ENCODE measurements around the gene PSMG3.
A peak's percentile ranks its signal among the peaks of the same experiment; 100 is the strongest.

The PSMG3 gene

GRCh38 chr7:1542841-1543747, 26.7 kb downstream of the PSMG3 start:
- no peaks in the 10 kb centered on the region for H3K36me3 ChIP-seq (ENCODE audit: insufficient read depth, low read length)
- no peak overlapping the region for H3K27ac ChIP-seq (ENCODE audit: low read depth, low read length)
- H2AFZ ChIP-seq (ENCODE audit: low read length, unreplicated experiment) = no peak overlapping the region
- H3K4me1 ChIP-seq (ENCODE audit: control insufficient read depth, insufficient read depth, low read length, unreplicated experiment) = peaks cover 9% of the 10 kb centered on the region
- no peak overlapping the region for H3K4me3 ChIP-seq (ENCODE audit: low read depth, low read length)
- H3K27me3 ChIP-seq (ENCODE audit: insufficient read depth, low read length) = no peaks in the 10 kb centered on the region
- peaks cover 12% of the 10 kb centered on the region for H3K79me2 ChIP-seq (ENCODE audit: control insufficient read depth, insufficient read depth, low read length, unreplicated experiment)

- Histone ChIP-seq H3K4me3 (ENCODE audit: low read depth, low read length) (no peak overlapping the region), H3K4me1 (ENCODE audit: control insufficient read depth, insufficient read depth, low read length, unreplicated experiment) (peaks cover 14% of the 10 kb centered on the region), H3K79me2 (ENCODE audit: control insufficient read depth, insufficient read depth, low read length, unreplicated experiment) (peaks cover 15% of the 10 kb centered on the region), H3K27ac (ENCODE audit: low read depth, low read length) (no peak overlapping the region), H2AFZ (ENCODE audit: low read length, unreplicated experiment) (no peak overlapping the region), H3K36me3 (ENCODE audit: insufficient read depth, low read length) (no peaks in the 10 kb centered on the region), H3K27me3 (ENCODE audit: insufficient read depth, low read length) (no peaks in the 10 kb centered on the region)
Measured at GRCh38 chr7:1542329-1542728, 27.5 kb downstream of the PSMG3 start.

GRCh38 chr7:1541431-1542162, 28.2 kb downstream of the PSMG3 start:
- H3K4me3 ChIP-seq (ENCODE audit: low read depth, low read length) = no peak overlapping the region
- peaks cover 19% of the 10 kb centered on the region for H3K79me2 ChIP-seq (ENCODE audit: control insufficient read depth, insufficient read depth, low read length, unreplicated experiment)
- H3K27me3 ChIP-seq (ENCODE audit: insufficient read depth, low read length) = no peaks in the 10 kb centered on the region
- peaks cover 19% of the 10 kb centered on the region for H3K4me1 ChIP-seq (ENCODE audit: control insufficient read depth, insufficient read depth, low read length, unreplicated experiment)
- no peaks in the 10 kb centered on the region for H3K36me3 ChIP-seq (ENCODE audit: insufficient read depth, low read length)
- H3K27ac ChIP-seq (ENCODE audit: low read depth, low read length) = no peak overlapping the region
- H2AFZ ChIP-seq (ENCODE audit: low read length, unreplicated experiment) = no peak overlapping the region

- Histone ChIP-seq H3K4me3 (ENCODE audit: low read depth, low read length) (no peak overlapping the region), H2AFZ (ENCODE audit: low read length, unreplicated experiment) (no peak overlapping the region), H3K27ac (ENCODE audit: low read depth, low read length) (no peak overlapping the region), H3K27me3 (ENCODE audit: insufficient read depth, low read length) (no peaks in the 10 kb centered on the region), H3K79me2 (ENCODE audit: control insufficient read depth, insufficient read depth, low read length, unreplicated experiment) (peaks cover 24% of the 10 kb centered on the region), H3K36me3 (ENCODE audit: insufficient read depth, low read length) (no peaks in the 10 kb centered on the region), H3K4me1 (ENCODE audit: control insufficient read depth, insufficient read depth, low read length, unreplicated experiment) (peaks cover 24% of the 10 kb centered on the region)
Measured at GRCh38 chr7:1540776-1541271, 29.0 kb downstream of the PSMG3 start.

GRCh38 chr7:1539882-1540775, 29.7 kb downstream of the PSMG3 start:
- Histone ChIP-seq H3K79me2 (ENCODE audit: control insufficient read depth, insufficient read depth, low read length, unreplicated experiment) (peaks cover 28% of the 10 kb centered on the region), H3K27ac (ENCODE audit: low read depth, low read length) (no peak overlapping the region), H3K36me3 (ENCODE audit: insufficient read depth, low read length) (no peaks in the 10 kb centered on the region), H2AFZ (ENCODE audit: low read length, unreplicated experiment) (no peak overlapping the region), H3K4me3 (ENCODE audit: low read depth, low read length) (no peak overlapping the region), H3K4me1 (ENCODE audit: control insufficient read depth, insufficient read depth, low read length, unreplicated experiment) (peaks cover 24% of the 10 kb centered on the region), H3K27me3 (ENCODE audit: insufficient read depth, low read length) (no peaks in the 10 kb centered on the region)

GRCh38 chr7:1539181-1539881, 30.5 kb downstream of the PSMG3 start:
- H3K36me3 ChIP-seq (ENCODE audit: insufficient read depth, low read length) = no peaks in the 10 kb centered on the region
- 0 out of 2 replicates have a peak overlapping the region, but pooled peaks have one; percentile 77 for H3K4me3 ChIP-seq (ENCODE audit: low read depth, low read length)
- peak overlapping the region; percentile 98; the same call in 1 of the 2 replicates for H3K27ac ChIP-seq (ENCODE audit: low read depth, low read length)
- H3K79me2 ChIP-seq (ENCODE audit: control insufficient read depth, insufficient read depth, low read length, unreplicated experiment) = peaks cover 31% of the 10 kb centered on the region
- peaks cover 27% of the 10 kb centered on the region for H3K4me1 ChIP-seq (ENCODE audit: control insufficient read depth, insufficient read depth, low read length, unreplicated experiment)
- no peaks in the 10 kb centered on the region for H3K27me3 ChIP-seq (ENCODE audit: insufficient read depth, low read length)
- no peak overlapping the region for H2AFZ ChIP-seq (ENCODE audit: low read length, unreplicated experiment)

GRCh38 chr7:1538544-1539180, 31.2 kb downstream of the PSMG3 start:
- Histone ChIP-seq H2AFZ (ENCODE audit: low read length, unreplicated experiment) (no peak overlapping the region), H3K4me1 (ENCODE audit: control insufficient read depth, insufficient read depth, low read length, unreplicated experiment) (peaks cover 32% of the 10 kb centered on the region), H3K4me3 (ENCODE audit: low read depth, low read length) (peak overlapping the region; percentile 77), H3K27me3 (ENCODE audit: insufficient read depth, low read length) (no peaks in the 10 kb centered on the region), H3K36me3 (ENCODE audit: insufficient read depth, low read length) (no peaks in the 10 kb centered on the region), H3K79me2 (ENCODE audit: control insufficient read depth, insufficient read depth, low read length, unreplicated experiment) (peaks cover 34% of the 10 kb centered on the region), H3K27ac (ENCODE audit: low read depth, low read length) (peak overlapping the region; percentile 98)

GRCh38 chr7:1537535-1538412, 32.1 kb downstream of the PSMG3 start:
- peak overlapping the region; percentile 77 for H3K4me3 ChIP-seq (ENCODE audit: low read depth, low read length)
- no peaks in the 10 kb centered on the region for H3K36me3 ChIP-seq (ENCODE audit: insufficient read depth, low read length)
- H3K4me1 ChIP-seq (ENCODE audit: control insufficient read depth, insufficient read depth, low read length, unreplicated experiment) = peaks cover 41% of the 10 kb centered on the region
- peaks cover 34% of the 10 kb centered on the region for H3K79me2 ChIP-seq (ENCODE audit: control insufficient read depth, insufficient read depth, low read length, unreplicated experiment)
- no peaks in the 10 kb centered on the region for H3K27me3 ChIP-seq (ENCODE audit: insufficient read depth, low read length)
- H3K27ac ChIP-seq (ENCODE audit: low read depth, low read length) = peak overlapping the region; percentile 98
- H2AFZ ChIP-seq (ENCODE audit: low read length, unreplicated experiment) = no peak overlapping the region
